IMR-90 (cell line): Measurements from ENCODE around the gene SIK3.

ENCODE experiments used
- BHLHE40 ChIP-seq: fragments of 150-350 bp; IDR thresholded peaks from 2 replicates; pipeline ENCODE4 v1.6.1; 2016; ENCODE audit warnings: mild to moderate bottlenecking, low read depth, low read length
- CEBPB ChIP-seq: IDR thresholded peaks from 2 replicates; pipeline ENCODE4 v1.6.1; 2012; ENCODE audit warnings: low read depth, low read length, improper control_type of control experiment
- CHD1 ChIP-seq: IDR thresholded peaks from 2 replicates; pipeline ENCODE4 v1.6.1; 2012; ENCODE audit warnings: low read depth, low read length, improper control_type of control experiment
- FOS ChIP-seq: fragments of 150-350 bp; IDR thresholded peaks from 2 replicates; pipeline ENCODE4 v1.6.1; 2016; ENCODE audit warnings: low read depth, low read length
- MAFK ChIP-seq: IDR thresholded peaks from 2 replicates; pipeline ENCODE4 v1.6.1; 2012; ENCODE audit warnings: low read depth, low read length, improper control_type of control experiment
- MAZ ChIP-seq: IDR thresholded peaks from 2 replicates; pipeline ENCODE4 v1.6.1; 2012; ENCODE audit warnings: low read depth, mild to moderate bottlenecking, low read length, improper control_type of control experiment, moderate library complexity, borderline replicate concordance
- MXI1 ChIP-seq: IDR thresholded peaks from 2 replicates; pipeline ENCODE4 v1.6.1; 2012; ENCODE audit warnings: low read depth, mild to moderate bottlenecking, low read length, moderate library complexity, borderline replicate concordance
- POLR2A ChIP-seq: IDR thresholded peaks from 2 replicates; pipeline ENCODE4 v1.6.1; 2012; ENCODE audit warnings: mild to moderate bottlenecking, low read depth, low read length
- RCOR1 ChIP-seq: IDR thresholded peaks from 2 replicates; pipeline ENCODE4 v1.6.1; 2012; ENCODE audit warnings: mild to moderate bottlenecking, low read length, improper control_type of control experiment; ENCODE audit not compliant: insufficient replicate concordance
- TF ChIP-seq, protein P1 (sequence below): conservative IDR thresholded peaks from 2 replicates; pipeline ENCODE4 v1.5.1; 2012; ENCODE audit warnings: mild to moderate bottlenecking, low read depth, low read length, improper control_type of control experiment

- TF ChIP-seq CEBPB (no peak), BHLHE40 (no peak), MAZ (no peak), MAFK (no peak), MXI1 (no peak), RCOR1 (no peak), POLR2A (no peak), FOS (no peak), CHD1 (no peak)
- TF ChIP-seq, protein P1, sequence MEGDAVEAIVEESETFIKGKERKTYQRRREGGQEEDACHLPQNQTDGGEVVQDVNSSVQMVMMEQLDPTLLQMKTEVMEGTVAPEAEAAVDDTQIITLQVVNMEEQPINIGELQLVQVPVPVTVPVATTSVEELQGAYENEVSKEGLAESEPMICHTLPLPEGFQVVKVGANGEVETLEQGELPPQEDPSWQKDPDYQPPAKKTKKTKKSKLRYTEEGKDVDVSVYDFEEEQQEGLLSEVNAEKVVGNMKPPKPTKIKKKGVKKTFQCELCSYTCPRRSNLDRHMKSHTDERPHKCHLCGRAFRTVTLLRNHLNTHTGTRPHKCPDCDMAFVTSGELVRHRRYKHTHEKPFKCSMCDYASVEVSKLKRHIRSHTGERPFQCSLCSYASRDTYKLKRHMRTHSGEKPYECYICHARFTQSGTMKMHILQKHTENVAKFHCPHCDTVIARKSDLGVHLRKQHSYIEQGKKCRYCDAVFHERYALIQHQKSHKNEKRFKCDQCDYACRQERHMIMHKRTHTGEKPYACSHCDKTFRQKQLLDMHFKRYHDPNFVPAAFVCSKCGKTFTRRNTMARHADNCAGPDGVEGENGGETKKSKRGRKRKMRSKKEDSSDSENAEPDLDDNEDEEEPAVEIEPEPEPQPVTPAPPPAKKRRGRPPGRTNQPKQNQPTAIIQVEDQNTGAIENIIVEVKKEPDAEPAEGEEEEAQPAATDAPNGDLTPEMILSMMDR, result no peak
Measured at GRCh38 chr11:117092951-117093590, 5.2 kb downstream of the SIK3 start.
